ENCODE measurements around the gene PITPNC1. TPM values are rescaled to one million over a fixed set of nuclear protein-coding genes. Genes with fewer than 3 reads are reported as not detected.

The PITPNC1 gene
- total and polyA plus RNA-seq, 2 donors (not counting 1 experiment from before 2014, with no cell fraction given): 4.7 to 26.1 TPM

- no peak overlapping the region for H3K4me3 ChIP-seq (ENCODE audit: control extremely low read depth in 1 of 5, extremely low read depth in 1 of 5, insufficient read depth in 1 of 5, low read depth in 2 of 5, low read length in 4 of 5)
- DNase-seq: no peak
- WGBS (ENCODE audit: insufficient coverage): 65% methylated on average over 7 of the region's 7 CpGs
- Mint-ChIP-seq H3K9me3 (ENCODE audit: insufficient read depth) (no peaks in the 10 kb centered on the region), H3K27ac (no peak overlapping the region), H3K4me1 (peaks cover 26% of the 10 kb centered on the region), H3K4me3 (no peak overlapping the region), H3K27me3 (no peaks in the 10 kb centered on the region)
- H2AFZ ChIP-seq (ENCODE audit: insufficient read depth, low read depth, low read length, poor library complexity, severe bottlenecking): no peak overlapping the region
- H3K4me2 ChIP-seq (replicated peaks; ENCODE audit: low read depth, low read length, poor library complexity, severe bottlenecking): no peak overlapping the region
- no peaks in the 10 kb centered on the region for H3K9me3 ChIP-seq (ENCODE audit: control extremely low read depth in 1 of 3, control insufficient read depth in 2 of 3, insufficient read depth in 1 of 3, low read length in 2 of 3)
- TF ChIP-seq CTCF (IDR thresholded peaks at IDR 0.05) (no peak), EZH2 (IDR thresholded peaks at IDR 0.05; ENCODE audit: borderline replicate concordance, insufficient read depth, low read depth, low read length, poor library complexity, severe bottlenecking) (no peak)
- no peaks in the 10 kb centered on the region for H3K79me2 ChIP-seq (ENCODE audit: control insufficient read depth, insufficient read depth, low read length)
- H3K27ac ChIP-seq (ENCODE audit: low read length in 2 of 2): no peak overlapping the region
- ATAC-seq (ENCODE audit: low read depth): no peak
- no peak overlapping the region for H3K9ac ChIP-seq (ENCODE audit: low read length)
- H4K20me1 ChIP-seq (ENCODE audit: control insufficient read depth, insufficient read depth, low read length, poor library complexity, severe bottlenecking): no peaks in the 10 kb centered on the region
- no peaks in the 10 kb centered on the region for H3K27me3 ChIP-seq (replicated peaks in 1 of 4; ENCODE audit: control extremely low read depth in 1 of 4, control insufficient read depth in 3 of 4, insufficient read depth in 4 of 4, low read length in 3 of 4)
- H3K36me3 ChIP-seq (replicated peaks in 1 of 2; ENCODE audit: control extremely low read depth in 1 of 2, control insufficient read depth in 1 of 2, extremely low read depth in 1 of 2, insufficient read depth in 2 of 2, low read length in 1 of 2): no peaks in the 10 kb centered on the region
- POLR2A ChIA-PET: no interaction called here
- CTCF ChIA-PET: no interaction called here
- H3K4me1 ChIP-seq (ENCODE audit: control insufficient read depth in 2 of 2, insufficient read depth in 2 of 2, low read length in 2 of 2): peaks cover 3 to 19% of the 10 kb centered on the region in 2 donors
- intact Hi-C loops (cut with micrococcal nuclease): no loop called here
Observed at GRCh38 chr17:67448449-67448848, 71.4 kb downstream of the PITPNC1 start.

GRCh38 chr17:67449065-67449464, 72.0 kb downstream of the PITPNC1 start:
- CTCF ChIA-PET: no interaction called here
- no peak for ATAC-seq (ENCODE audit: low read depth)
- POLR2A ChIA-PET: interaction anchor here (0.6 kb wide), 1 partner anchor 133 kb away, joined by 4 read pairs; no protein-coding TSS in a partner anchor
- Histone ChIP-seq H3K27ac (ENCODE audit: low read length in 2 of 2) (no peak overlapping the region), H3K4me2 (replicated peaks; ENCODE audit: low read depth, low read length, poor library complexity, severe bottlenecking) (no peak overlapping the region), H3K79me2 (ENCODE audit: control insufficient read depth, insufficient read depth, low read length) (no peaks in the 10 kb centered on the region), H2AFZ (ENCODE audit: insufficient read depth, low read depth, low read length, poor library complexity, severe bottlenecking) (no peak overlapping the region), H3K9ac (ENCODE audit: low read length) (no peak overlapping the region), H3K9me3 (ENCODE audit: control extremely low read depth in 1 of 3, control insufficient read depth in 2 of 3, insufficient read depth in 1 of 3, low read length in 2 of 3) (no peaks in the 10 kb centered on the region), H3K4me1 (ENCODE audit: control insufficient read depth in 2 of 2, insufficient read depth in 2 of 2, low read length in 2 of 2) (peaks cover 3 to 19% of the 10 kb centered on the region in 2 donors), H4K20me1 (ENCODE audit: control insufficient read depth, insufficient read depth, low read length, poor library complexity, severe bottlenecking) (no peaks in the 10 kb centered on the region), H3K27me3 (replicated peaks in 1 of 4; ENCODE audit: control extremely low read depth in 1 of 4, control insufficient read depth in 3 of 4, insufficient read depth in 4 of 4, low read length in 3 of 4) (no peaks in the 10 kb centered on the region), H3K4me3 (ENCODE audit: control extremely low read depth in 1 of 5, extremely low read depth in 1 of 5, insufficient read depth in 1 of 5, low read depth in 2 of 5, low read length in 4 of 5) (no peak overlapping the region), H3K36me3 (replicated peaks in 1 of 2; ENCODE audit: control extremely low read depth in 1 of 2, control insufficient read depth in 1 of 2, extremely low read depth in 1 of 2, insufficient read depth in 2 of 2, low read length in 1 of 2) (no peaks in the 10 kb centered on the region)
- 96% methylated on average over 3 of the region's 6 CpGs for WGBS (ENCODE audit: insufficient coverage)
- TF ChIP-seq CTCF (IDR thresholded peaks at IDR 0.05): no peak
- H3K9me3 Mint-ChIP-seq (ENCODE audit: insufficient read depth): no peaks in the 10 kb centered on the region
- no peak for DNase-seq
- no peak overlapping the region for H3K4me3 Mint-ChIP-seq
- peaks cover 27% of the 10 kb centered on the region for H3K4me1 Mint-ChIP-seq
- no peak overlapping the region for H3K27ac Mint-ChIP-seq
- intact Hi-C loops (cut with micrococcal nuclease): no loop called here
- no peaks in the 10 kb centered on the region for H3K27me3 Mint-ChIP-seq
